ENCODE measurements around the gene DRAXIN.

DRAXIN gene

GRCh38 chr1:11691302-11691914 is at the start of gene DRAXIN:
TSS of gene DRAXIN (plus strand) at chr1:11691710. CDS start at chr1:11706259, 14,549 bp downstream.
- peak; percentile 86 for DNase-seq (ENCODE audit: low spot score)

GRCh38 chr1:11641776-11642305 is 49.7 kb upstream of the DRAXIN start:
- DNase-seq (ENCODE audit: low spot score): peak; percentile 45

- peak; percentile 77 for DNase-seq (ENCODE audit: low spot score)
These were observed 49.0 kb upstream of the DRAXIN start for GRCh38 chr1:11642418-11643017.

- no peak for DNase-seq (ENCODE audit: low spot score)
These were observed 47.7 kb upstream of the DRAXIN start for GRCh38 chr1:11643782-11644181.

GRCh38 chr1:11645270-11645669 is 46.2 kb upstream of the DRAXIN start:
- DNase-seq (ENCODE audit: low spot score): no peak

- peak; percentile 77 for DNase-seq (ENCODE audit: low spot score)
These were observed 45.7 kb upstream of the DRAXIN start for GRCh38 chr1:11645670-11646265.

- DNase-seq (ENCODE audit: low spot score): no peak
These were observed 45.2 kb upstream of the DRAXIN start for GRCh38 chr1:11646317-11646716.

- DNase-seq (ENCODE audit: low spot score): no peak
These were observed 44.2 kb upstream of the DRAXIN start for GRCh38 chr1:11647333-11647732.

GRCh38 chr1:11648039-11648438 is 43.5 kb upstream of the DRAXIN start:
- DNase-seq (ENCODE audit: low spot score): no peak

- no peak for DNase-seq (ENCODE audit: low spot score)
These were observed 42.8 kb upstream of the DRAXIN start for GRCh38 chr1:11648732-11649158.

- no peak for DNase-seq (ENCODE audit: low spot score)
These were observed 42.3 kb upstream of the DRAXIN start for GRCh38 chr1:11649237-11649623.

- DNase-seq (ENCODE audit: low spot score): no peak
These were observed 41.7 kb upstream of the DRAXIN start for GRCh38 chr1:11649624-11650330.

GRCh38 chr1:11650331-11650991 is 41.0 kb upstream of the DRAXIN start:
- peak; percentile 69 for DNase-seq (ENCODE audit: low spot score)

GRCh38 chr1:11651017-11651416 is 40.5 kb upstream of the DRAXIN start:
- no peak for DNase-seq (ENCODE audit: low spot score)

- DNase-seq (ENCODE audit: low spot score): no peak
These were observed 39.2 kb upstream of the DRAXIN start for GRCh38 chr1:11652203-11652780.

- no peak for DNase-seq (ENCODE audit: low spot score)
These were observed 38.2 kb upstream of the DRAXIN start for GRCh38 chr1:11653101-11653860.

GRCh38 chr1:11653861-11654136 is 37.7 kb upstream of the DRAXIN start:
- DNase-seq (ENCODE audit: low spot score): no peak

GRCh38 chr1:11654137-11654938 is 37.2 kb upstream of the DRAXIN start, which contains the start of the genes FBXO2 and FBXO44:
TSS of gene FBXO2 (minus strand) at chr1:11654429. CDS start at chr1:11654340, 89 bp downstream.
TSS of gene FBXO44 (plus strand) at chr1:11654877. CDS start at chr1:11655836, 959 bp downstream.
- DNase-seq (ENCODE audit: low spot score): peak; percentile 87

- DNase-seq (ENCODE audit: low spot score): no peak
These were observed 36.3 kb upstream of the DRAXIN start for GRCh38 chr1:11654939-11655808.
